Esophagus squamous epithelium (tissue), 4 donors: ENCODE data around the gene NCAPH2.

Experiments used
- CTCF ChIP-seq, 6 experiments: fragments of 450-650 bp in 4 of 6; fragments of 200-600 bp in 2 of 6; sonication (generic) in 2 of 6; IDR thresholded peaks; one replicate each; pipeline ENCODE4 v1.5.1; 2016 to 2019; ENCODE audit warnings: antibody characterized with exemption in 6 of 6, mild to moderate bottlenecking in 4 of 6, moderate library complexity in 4 of 6
- POLR2A ChIP-seq, 4 donors: fragments of 450-650 bp; IDR thresholded peaks; one replicate each; pipeline ENCODE4 v1.6.1; 2017; ENCODE audit warnings: antibody characterized with exemption in 4 of 4, mild to moderate bottlenecking in 4 of 4, moderate library complexity in 3 of 4

GRCh38 chr22:50489363-50490243, 18.4 kb upstream of the NCAPH2 start:
- TF ChIP-seq CTCF (IDR thresholded peaks at IDR 0.05) = no peak
- TF ChIP-seq POLR2A (IDR thresholded peaks at IDR 0.05) = no peak
